ENCODE results near the gene ITGB3. TPM values are rescaled to one million over a fixed set of nuclear protein-coding genes. Genes with fewer than 3 reads are reported as not detected.

ITGB3 gene
- total and polyA plus RNA-seq, 2 of the 4 experiments (the other 2 are of a cell fraction): 9.8 to 17.6 TPM

- no peak overlapping the region for H2BK5ac ChIP-seq (ENCODE audit: low read depth, low read length, poor library complexity, severe bottlenecking)
- H2BK120ac ChIP-seq (ENCODE audit: low read depth, low read length): no peak overlapping the region
- 0 out of 3 replicates have a peak overlapping the region, but pooled peaks have one; percentile 50 for H2BK15ac ChIP-seq (ENCODE audit: low read depth, low read length)
- peak overlapping the region; percentile 23; the same call in 1 of the 2 replicates for H4K91ac ChIP-seq (ENCODE audit: insufficient read depth, low read depth, low read length)
- H3K27me3 ChIP-seq (ENCODE audit: control insufficient read depth, insufficient read depth, low read length): no peaks in the 10 kb centered on the region
- no peak overlapping the region for H3K27ac ChIP-seq (ENCODE audit: insufficient read depth, low read length)
- ATAC-seq (ENCODE audit: low read depth) (no peak), DNase-seq (no peak)
- no peak overlapping the region for H3K4me3 ChIP-seq (ENCODE audit: insufficient read depth, low read depth, low read length)
- no peak overlapping the region for H3K18ac ChIP-seq (ENCODE audit: low read depth, low read length)
- no peak overlapping the region for H4K8ac ChIP-seq (ENCODE audit: low read depth in 2 of 2, low read length in 2 of 2)
- ChIA-PET CTCF (no interaction called here), POLR2A (ENCODE audit: unreplicated experiment) (no interaction called here)
- H3K56ac ChIP-seq (ENCODE audit: extremely low read depth, insufficient read depth, low read length): no peak overlapping the region
- in situ Hi-C loops (cut with MboI; ENCODE audit: low sequenced_read_pairs) (no loop called here), dilution Hi-C loops (cut with HindIII; ENCODE audit: low sequenced_read_pairs, unreplicated experiment) (no loop called here), intact Hi-C loops (cut with micrococcal nuclease) (no loop called here)
- no peak overlapping the region for H3K9ac ChIP-seq (ENCODE audit: low read depth, low read length)
- H3K14ac ChIP-seq (replicated peaks; ENCODE audit: low read depth, low read length): no peak overlapping the region
- H3K36me3 ChIP-seq (ENCODE audit: control insufficient read depth, insufficient read depth, low read length): no peaks in the 10 kb centered on the region
- H2AK5ac ChIP-seq (ENCODE audit: low read depth, low read length): peak overlapping the region; percentile 92
- no peaks in the 10 kb centered on the region for H4K20me1 ChIP-seq (ENCODE audit: insufficient read depth, low read length)
- H3K9me1 ChIP-seq (ENCODE audit: insufficient read depth, low read length): peaks cover 13% of the 10 kb centered on the region
- H3K79me1 ChIP-seq (ENCODE audit: low read depth in 1 of 2, low read length in 2 of 2): no peaks in the 10 kb centered on the region
- peaks cover 9% of the 10 kb centered on the region for H3K4me1 ChIP-seq (ENCODE audit: control insufficient read depth, insufficient read depth, low read length)
- H2AFZ ChIP-seq (replicated peaks; ENCODE audit: low read length, poor library complexity): no peak overlapping the region
- H3K9me3 ChIP-seq (ENCODE audit: control insufficient read depth, insufficient read depth, low read length): no peaks in the 10 kb centered on the region
- 0 out of 2 replicates have a peak overlapping the region, but pooled peaks have one; percentile 27 for H3K4ac ChIP-seq (ENCODE audit: low read depth, low read length)
- peak overlapping the region; percentile 54; the same call in 1 of the 2 replicates for H4K5ac ChIP-seq (ENCODE audit: low read depth, low read length)
- H2BK20ac ChIP-seq (ENCODE audit: low read depth, low read length): no peak overlapping the region
- WGBS, 2 experiments (ENCODE audit: extremely low coverage in 2 of 2, insufficient read length in 1 of 2): 90% methylated on average over 4 of the region's 9 CpGs; no CpG with 5 or more reads in 1 of the 2 experiments
- TF ChIP-seq RAD21 (IDR thresholded peaks at IDR 0.05; ENCODE audit: low read length) (no peak), BHLHE40 (IDR thresholded peaks at IDR 0.05; ENCODE audit: low read depth, low read length) (no peak), RCOR1 (IDR thresholded peaks at IDR 0.05; ENCODE audit: insufficient replicate concordance, low read length) (no peak), RFX5 (IDR thresholded peaks at IDR 0.05; ENCODE audit: low read depth, low read length) (no peak), MAZ (IDR thresholded peaks at IDR 0.05; ENCODE audit: borderline replicate concordance, low read depth, low read length) (no peak), MXI1 (IDR thresholded peaks at IDR 0.05; ENCODE audit: borderline replicate concordance, low read depth, low read length) (no peak), CHD1 (IDR thresholded peaks at IDR 0.05; ENCODE audit: low read depth, low read length) (no peak), MAFK (IDR thresholded peaks at IDR 0.05; ENCODE audit: low read depth, low read length) (no peak), SMC3 (IDR thresholded peaks at IDR 0.05; ENCODE audit: low read depth, low read length) (no peak), USF2 (IDR thresholded peaks at IDR 0.05; ENCODE audit: low read depth, low read length) (no peak), CEBPB (IDR thresholded peaks at IDR 0.05; ENCODE audit: low read depth, low read length) (no peak), NFE2L2 (IDR thresholded peaks at IDR 0.05; ENCODE audit: low read depth, low read length) (no peak), CTCF (conservative IDR thresholded peaks at IDR 0.05; ENCODE audit: low read depth, low read length) (no peak)
- no peak overlapping the region for H2AK9ac ChIP-seq (replicated peaks; ENCODE audit: low read depth, low read length, poor library complexity)
- H3K23ac ChIP-seq (ENCODE audit: low read depth, low read length): no peak overlapping the region
- no peak overlapping the region for H3K4me2 ChIP-seq (ENCODE audit: low read depth, low read length)
- BruUV-seq (replicated peaks): no TSS peak
These were observed 9.7 kb upstream of the ITGB3 start for GRCh38 chr17:47243737-47244598.
